Liver (tissue), 9 donors: ENCODE data around the gene KATNAL2. TPM values are rescaled to one million over a fixed set of nuclear protein-coding genes. Genes with fewer than 3 reads are reported as not detected.

Experiments used
- DNase-seq: peaks from one replicate; pipeline ENCODE4 v3.0.0-alpha.2; 2017; ENCODE audit warnings: low spot score
- H3K27ac ChIP-seq, 2 donors: one replicate each; pipeline ENCODE4 v1.7.0; 2013; ENCODE audit warnings: inconsistent platforms in 2 of 2, low read length in 2 of 2, control low read depth in 1 of 2, low read depth in 1 of 2, mild to moderate bottlenecking in 1 of 2
- H3K27me3 ChIP-seq, 4 donors: one replicate each; pipeline versions ENCODE4 v1.6.1 to v1.7.0; 2013; ENCODE audit warnings: low read length in 3 of 4, inconsistent platforms in 1 of 4, mild to moderate bottlenecking in 1 of 4, moderate library complexity in 1 of 4; ENCODE audit not compliant: control insufficient read depth in 4 of 4, insufficient read depth in 4 of 4
- H3K36me3 ChIP-seq, 4 donors: one replicate each; pipeline versions ENCODE4 v1.6.1 to v1.7.0; 2013; ENCODE audit warnings: low read length in 3 of 4, mild to moderate bottlenecking in 3 of 4, low read depth in 1 of 4, moderate library complexity in 1 of 4; ENCODE audit not compliant: control insufficient read depth in 4 of 4, insufficient read depth in 3 of 4
- H3K4me1 ChIP-seq, 4 donors: one replicate each; pipeline versions ENCODE4 v1.6.1 to v1.7.0; 2013; ENCODE audit warnings: low read length in 3 of 4, mild to moderate bottlenecking in 3 of 4, moderate library complexity in 1 of 4; ENCODE audit not compliant: control insufficient read depth in 4 of 4, insufficient read depth in 4 of 4
- H3K4me3 ChIP-seq, 3 donors: one replicate each; pipeline versions ENCODE4 v1.6.1 to v1.7.0; 2013; ENCODE audit warnings: low read length in 3 of 3, control low read depth in 1 of 3, low read depth in 1 of 3, mild to moderate bottlenecking in 1 of 3
- H3K9ac ChIP-seq, 2 donors: one replicate each; pipeline ENCODE4 v1.7.0; 2013; ENCODE audit warnings: low read length in 2 of 2, mild to moderate bottlenecking in 2 of 2, moderate library complexity in 2 of 2, control low read depth in 1 of 2, low read depth in 1 of 2
- H3K9me3 ChIP-seq, 4 donors: one replicate each; pipeline versions ENCODE4 v1.6.1 to v1.7.0; 2013; ENCODE audit warnings: low read length in 3 of 4; ENCODE audit not compliant: control insufficient read depth in 4 of 4
- EGR1 ChIP-seq, 2 donors: IDR thresholded peaks; 2 replicates each; pipeline ENCODE4 v1.6.1; 2016 to 2018; ENCODE audit warnings: antibody characterized with exemption in 2 of 2, low read depth in 2 of 2
- GABPA ChIP-seq, 2 donors: IDR thresholded peaks in 1 of 2; conservative IDR thresholded peaks in 1 of 2; 2 replicates each; pipeline ENCODE4 v1.6.1; 2016; ENCODE audit warnings: antibody characterized with exemption in 2 of 2, mild to moderate bottlenecking in 1 of 2, moderate library complexity in 1 of 2
- JUND ChIP-seq, 2 donors: IDR thresholded peaks; 2 replicates each; pipeline ENCODE4 v1.6.1; 2016; ENCODE audit warnings: antibody characterized with exemption in 2 of 2
- NR2F2 ChIP-seq: IDR thresholded peaks from 2 replicates; pipeline ENCODE4 v1.6.1; 2016; ENCODE audit warnings: antibody characterized with exemption
- RAD21 ChIP-seq, 2 donors: IDR thresholded peaks; 2 replicates each; pipeline ENCODE4 v1.6.1; 2016; ENCODE audit warnings: antibody characterized with exemption in 2 of 2, mild to moderate bottlenecking in 2 of 2
- RXRA ChIP-seq, 2 donors: IDR thresholded peaks; 2 replicates each; pipeline ENCODE4 v1.6.1; 2017 to 2018; ENCODE audit warnings: antibody characterized with exemption in 2 of 2, mild to moderate bottlenecking in 1 of 2
- SP1 ChIP-seq: IDR thresholded peaks from 2 replicates; pipeline ENCODE4 v1.6.1; 2018; ENCODE audit warnings: antibody characterized with exemption, mild to moderate bottlenecking
- TAF1 ChIP-seq: conservative IDR thresholded peaks from 2 replicates; pipeline ENCODE4 v1.6.1; 2016; ENCODE audit warnings: antibody characterized with exemption, mild to moderate bottlenecking
- YY1 ChIP-seq: IDR thresholded peaks from 2 replicates; pipeline ENCODE4 v1.6.1; 2016; ENCODE audit warnings: antibody characterized with exemption, mild to moderate bottlenecking
- ZBTB33 ChIP-seq: IDR thresholded peaks from 2 replicates; pipeline ENCODE4 v1.6.1; 2016; ENCODE audit warnings: antibody characterized with exemption
- WGBS: extraction: QIAGEN DNeasy Blood & Tissue Kit; methylation state at CpG from one replicate; pipeline ENCODE4 v1.1.7; 2013; 5-methylcytosine and 5-hydroxymethylcytosine counted together
- polyA plus RNA-seq, 2 donors: library from polyadenylated mRNA; stranded (reverse) in 1 of 2; unstranded in 1 of 2; fragments of 200-250 nt in 1 of 2; fragments of >200 nt in 1 of 2; fragmentation: Nextera tagmentation in 1 of 2; extraction: Ambion mirVana in 1 of 2; gene quantifications; one replicate each; pipeline versions ENCODE4 v1.2.1 to v1.2.3, GENCODE V29; 2013 to 2015
- total RNA-seq, 2 donors: library from RNA; depleted of rRNA; stranded (reverse); fragments of >200 nt; gene quantifications; one replicate each; pipeline ENCODE4 v1.2.3, GENCODE V29; 2014
- TF ChIP-seq, protein P1 (sequence below): IDR thresholded peaks from 2 replicates; pipeline ENCODE4 v1.6.1; 2016; ENCODE audit warnings: antibody characterized with exemption
- TF ChIP-seq, protein P2 (sequence below): fragments of 150-350 bp; IDR thresholded peaks from 2 replicates; pipeline ENCODE4 v1.5.1; 2017; ENCODE audit warnings: improper control_type of control experiment, low read depth, low read length; ENCODE audit not compliant: missing input control
- donor health status: healthy.
- donor health status: healthy.
- donor health status: healthy.
- donor health status: healthy.
- donor health status: healthy.

The KATNAL2 gene
- total and polyA plus RNA-seq, 4 donors, result 0.42 to 4.8 (median 1.5) TPM

GRCh38 chr18:47100212-47100831 lies 182.9 kb downstream of the KATNAL2 start:
- Histone ChIP-seq H3K4me1 (no peaks in the 10 kb centered on the region), H3K27me3 (no peaks in the 10 kb centered on the region), H3K36me3 (peaks cover 0 to 10% (median 2%) of the 10 kb centered on the region in 4 donors), H3K9me3 (no peaks in the 10 kb centered on the region), H3K9ac (no peak overlapping the region), H3K27ac (no peak overlapping the region), H3K4me3 (no peak overlapping the region)
- TF ChIP-seq, protein P1, sequence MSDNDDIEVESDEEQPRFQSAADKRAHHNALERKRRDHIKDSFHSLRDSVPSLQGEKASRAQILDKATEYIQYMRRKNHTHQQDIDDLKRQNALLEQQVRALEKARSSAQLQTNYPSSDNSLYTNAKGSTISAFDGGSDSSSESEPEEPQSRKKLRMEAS, result no peak
- TF ChIP-seq, protein P2, sequence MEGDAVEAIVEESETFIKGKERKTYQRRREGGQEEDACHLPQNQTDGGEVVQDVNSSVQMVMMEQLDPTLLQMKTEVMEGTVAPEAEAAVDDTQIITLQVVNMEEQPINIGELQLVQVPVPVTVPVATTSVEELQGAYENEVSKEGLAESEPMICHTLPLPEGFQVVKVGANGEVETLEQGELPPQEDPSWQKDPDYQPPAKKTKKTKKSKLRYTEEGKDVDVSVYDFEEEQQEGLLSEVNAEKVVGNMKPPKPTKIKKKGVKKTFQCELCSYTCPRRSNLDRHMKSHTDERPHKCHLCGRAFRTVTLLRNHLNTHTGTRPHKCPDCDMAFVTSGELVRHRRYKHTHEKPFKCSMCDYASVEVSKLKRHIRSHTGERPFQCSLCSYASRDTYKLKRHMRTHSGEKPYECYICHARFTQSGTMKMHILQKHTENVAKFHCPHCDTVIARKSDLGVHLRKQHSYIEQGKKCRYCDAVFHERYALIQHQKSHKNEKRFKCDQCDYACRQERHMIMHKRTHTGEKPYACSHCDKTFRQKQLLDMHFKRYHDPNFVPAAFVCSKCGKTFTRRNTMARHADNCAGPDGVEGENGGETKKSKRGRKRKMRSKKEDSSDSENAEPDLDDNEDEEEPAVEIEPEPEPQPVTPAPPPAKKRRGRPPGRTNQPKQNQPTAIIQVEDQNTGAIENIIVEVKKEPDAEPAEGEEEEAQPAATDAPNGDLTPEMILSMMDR, result peak; percentile 65
- TF ChIP-seq ZBTB33 (no peak), RAD21 (IDR thresholded peaks at IDR 0.05) (peak; percentile 87 to 91), NR2F2 (no peak), YY1 (no peak)
- DNase-seq, result peak; percentile 67
- 34% methylated on average over 12 of the region's 12 CpGs for WGBS

DNA sequence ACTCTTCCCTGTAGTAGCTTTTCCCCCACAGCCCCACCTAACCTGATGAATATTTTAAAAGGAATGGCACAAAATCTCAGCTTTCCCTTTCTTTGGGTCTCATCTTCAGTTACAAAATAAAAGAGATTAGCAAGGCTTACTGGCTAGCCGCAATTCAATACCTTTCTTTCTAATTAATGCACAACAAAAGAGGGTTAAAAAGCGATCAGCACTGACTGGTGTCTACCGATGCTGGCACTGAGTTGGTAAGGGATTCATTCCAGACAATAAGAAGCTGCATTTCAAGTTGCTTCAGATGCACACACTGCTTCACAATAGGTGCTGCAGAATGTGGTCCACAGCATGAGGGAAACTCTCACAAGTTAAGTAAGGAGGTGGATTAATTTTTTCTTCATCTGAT lies 191.0 kb downstream of the KATNAL2 start:
- WGBS, result 89% methylated on average over 3 of the region's 3 CpGs
- Histone ChIP-seq H3K27me3 (no peaks in the 10 kb centered on the region), H3K27ac (no peak overlapping the region), H3K9ac (no peak overlapping the region), H3K4me3 (no peak overlapping the region), H3K36me3 (peaks cover 7 to 55% (median 39%) of the 10 kb centered on the region in 4 donors), H3K9me3 (no peaks in the 10 kb centered on the region), H3K4me1 (no peaks in the 10 kb centered on the region)
- DNase-seq, result no peak
- TF ChIP-seq GABPA (IDR thresholded peaks at IDR 0.05 in 1 of 2, conservative IDR thresholded peaks at IDR 0.05 in 1 of 2) (no peak), SP1 (no peak), EGR1 (IDR thresholded peaks at IDR 0.05; ENCODE audit: low read depth in 2 of 2) (no peak), RXRA (IDR thresholded peaks at IDR 0.05) (no peak), ZBTB33 (no peak), JUND (IDR thresholded peaks at IDR 0.05) (no peak), TAF1 (no peak)
- TF ChIP-seq, protein P1, result no peak
- TF ChIP-seq, protein P2, result no peak
